ENCODE results near the gene BABAM2. TPM values are rescaled to one million over a fixed set of nuclear protein-coding genes. Genes with fewer than 3 reads are reported as not detected.

BABAM2 gene
- total and polyA plus RNA-seq, 2 of the 4 experiments (the other 2 are of a cell fraction) = 20.9 to 23.1 TPM

DNA sequence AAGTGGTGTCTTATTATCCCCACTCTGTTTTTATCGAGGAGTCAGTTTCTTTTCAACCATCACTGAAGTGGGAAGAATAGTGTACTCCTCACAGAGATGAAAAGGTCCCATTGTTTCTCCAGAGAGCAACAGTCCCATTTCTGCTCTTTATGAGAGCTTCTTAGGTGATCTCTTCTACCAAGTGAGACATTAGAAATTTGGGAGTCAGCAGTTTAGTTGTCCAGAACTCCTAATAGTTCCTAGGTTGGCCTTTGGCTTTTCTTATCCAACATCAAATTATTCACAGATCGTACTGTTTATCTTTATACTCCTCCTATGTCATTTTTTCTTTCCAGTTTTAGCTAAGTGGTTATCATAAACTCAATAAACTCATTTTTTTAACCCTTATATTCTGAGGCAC, 213.1 kb downstream of the BABAM2 start:
- H2BK15ac ChIP-seq (ENCODE audit: low read depth, low read length) = peak overlapping the region; percentile 30; the same call in 1 of the 3 replicates
- no peak overlapping the region for H2AFZ ChIP-seq (replicated peaks; ENCODE audit: low read length, poor library complexity)
- no peak overlapping the region for H3K9ac ChIP-seq (ENCODE audit: low read depth, low read length)
- H2AK9ac ChIP-seq (replicated peaks; ENCODE audit: low read depth, low read length, poor library complexity) = no peak overlapping the region
- H3K9me3 ChIP-seq (ENCODE audit: control insufficient read depth, insufficient read depth, low read length) = no peaks in the 10 kb centered on the region
- H3K4me1 ChIP-seq (ENCODE audit: control insufficient read depth, insufficient read depth, low read length) = peaks cover 12% of the 10 kb centered on the region
- peak overlapping the region; percentile 14 for H2BK5ac ChIP-seq (ENCODE audit: low read depth, low read length, poor library complexity, severe bottlenecking)
- no peak overlapping the region for H3K4me2 ChIP-seq (ENCODE audit: low read depth, low read length)
- no peak overlapping the region for H3K4me3 ChIP-seq (ENCODE audit: insufficient read depth, low read depth, low read length)
- no TSS peak for BruUV-seq (replicated peaks)
- peak overlapping the region; percentile 13 for H3K4ac ChIP-seq (ENCODE audit: low read depth, low read length)
- H3K56ac ChIP-seq (ENCODE audit: extremely low read depth, insufficient read depth, low read length) = no peak overlapping the region
- no peak for ATAC-seq (ENCODE audit: low read depth)
- H3K27ac ChIP-seq (ENCODE audit: insufficient read depth, low read length) = peak overlapping the region; percentile 57; the same call in 1 of the 2 replicates
- DNase-seq = no peak
- peak overlapping the region; percentile 35; the same call in 1 of the 2 replicates for H2BK120ac ChIP-seq (ENCODE audit: low read depth, low read length)
- intact Hi-C loops (cut with micrococcal nuclease) (no loop called here), dilution Hi-C loops (cut with HindIII; ENCODE audit: low sequenced_read_pairs, unreplicated experiment) (no loop called here), in situ Hi-C loops (cut with MboI; ENCODE audit: low sequenced_read_pairs) (no loop called here)
- H3K23ac ChIP-seq (ENCODE audit: low read depth, low read length) = peak overlapping the region; percentile 20; the same call in 1 of the 2 replicates
- WGBS, 2 experiments (ENCODE audit: extremely low coverage in 2 of 2, insufficient read length in 1 of 2) = no CpG with 5 or more reads among the region's 2 CpGs
- no peaks in the 10 kb centered on the region for H4K20me1 ChIP-seq (ENCODE audit: insufficient read depth, low read length)
- H3K27me3 ChIP-seq (ENCODE audit: control insufficient read depth, insufficient read depth, low read length) = no peaks in the 10 kb centered on the region
- H4K8ac ChIP-seq (ENCODE audit: low read depth in 2 of 2, low read length in 2 of 2) = peak overlapping the region in 1 of 2 experiments; percentile 38; a peak in 1 of 4 replicates
- peak overlapping the region; percentile 7; the same call in 1 of the 2 replicates for H3K18ac ChIP-seq (ENCODE audit: low read depth, low read length)
- peak overlapping the region; percentile 38 for H2BK20ac ChIP-seq (ENCODE audit: low read depth, low read length)
- no peaks in the 10 kb centered on the region for H3K36me3 ChIP-seq (ENCODE audit: control insufficient read depth, insufficient read depth, low read length)
- peaks cover 3% of the 10 kb centered on the region for H3K9me1 ChIP-seq (ENCODE audit: insufficient read depth, low read length)
- TF ChIP-seq MAFK (IDR thresholded peaks at IDR 0.05; ENCODE audit: low read depth, low read length) (peak; percentile 17; the same call in 1 of the 2 replicates), MXI1 (IDR thresholded peaks at IDR 0.05; ENCODE audit: borderline replicate concordance, low read depth, low read length) (no peak)
- H3K14ac ChIP-seq (replicated peaks; ENCODE audit: low read depth, low read length) = no peak overlapping the region
- ChIA-PET CTCF (no interaction called here), POLR2A (ENCODE audit: unreplicated experiment) (no interaction called here)
- peak overlapping the region; percentile 1; the same call in 1 of the 2 replicates for H2AK5ac ChIP-seq (ENCODE audit: low read depth, low read length)
- peaks cover 10 to 15% of the 10 kb centered on the region in 2 experiments; a peak in 3 of 4 replicates for H3K79me1 ChIP-seq (ENCODE audit: low read depth in 1 of 2, low read length in 2 of 2)
- H4K5ac ChIP-seq (ENCODE audit: low read depth, low read length) = peak overlapping the region; percentile 12; the same call in 1 of the 2 replicates
- no peak overlapping the region for H4K91ac ChIP-seq (ENCODE audit: insufficient read depth, low read depth, low read length)
